CD14-positive monocyte (primary cell): ENCODE data around the gene RTL1. TPM values are rescaled to one million over a fixed set of nuclear protein-coding genes. Genes with fewer than 3 reads are reported as not detected.

ENCODE experiments used
- DNase-seq, 3 donors: peaks; one replicate each; pipeline ENCODE4 v3.0.0-alpha.2; 2011 to 2022
- H2AFZ ChIP-seq: 2 replicates; pipeline ENCODE4 v1.6.0; 2012; ENCODE audit warnings: mild to moderate bottlenecking, low read depth, low read length, inconsistent platforms; ENCODE audit not compliant: insufficient read depth, poor library complexity, severe bottlenecking
- H3K27ac ChIP-seq, 2 donors: 1 replicate in 1 of 2; 2 replicates in 1 of 2; pipeline ENCODE4 v1.5.1; 2012 to 2013; ENCODE audit warnings: low read length in 2 of 2, control low read depth in 1 of 2, inconsistent platforms in 1 of 2, low read depth in 1 of 2, mild to moderate bottlenecking in 1 of 2
- H3K27me3 ChIP-seq, 2 donors: one replicate each; pipeline versions ENCODE4 v1.6.0 to v1.6.1; 2011 to 2013; ENCODE audit warnings: low read length in 2 of 2; ENCODE audit not compliant: control insufficient read depth in 2 of 2, insufficient read depth in 2 of 2
- H3K36me3 ChIP-seq, 2 donors: replicated peaks in 1 of 2; 1 replicate in 1 of 2; 2 replicates in 1 of 2; pipeline versions ENCODE4 v1.5.1 to v1.6.1; 2012 to 2013; ENCODE audit warnings: low read length in 2 of 2, control low read depth in 1 of 2, inconsistent platforms in 1 of 2, mild to moderate bottlenecking in 1 of 2; ENCODE audit not compliant: insufficient read depth in 2 of 2, control insufficient read depth in 1 of 2
- H3K4me1 ChIP-seq, 2 donors: 1 replicate in 1 of 2; 2 replicates in 1 of 2; pipeline versions ENCODE4 v1.5.1 to v1.6.1; 2012 to 2013; ENCODE audit warnings: low read length in 2 of 2, control low read depth in 1 of 2, inconsistent platforms in 1 of 2, mild to moderate bottlenecking in 1 of 2, moderate library complexity in 1 of 2; ENCODE audit not compliant: insufficient read depth in 2 of 2, control insufficient read depth in 1 of 2
- H3K4me2 ChIP-seq: replicated peaks from 2 replicates; pipeline ENCODE3; 2012; ENCODE audit warnings: low read length, moderate library complexity, mild to moderate bottlenecking; ENCODE audit not compliant: poor library complexity, severe bottlenecking; ENCODE audit errors: extremely low read depth
- H3K4me3 ChIP-seq, 3 experiments: fragments of 200-600 bp in 1 of 3; sonication (generic) in 1 of 3; replicated peaks in 1 of 3; 1 replicate in 2 of 3; 2 replicates in 1 of 3; pipeline ENCODE4 v1.5.1; 2011 to 2013; ENCODE audit warnings: low read length in 3 of 3, mild to moderate bottlenecking in 3 of 3, control low read depth in 2 of 3, low read depth in 2 of 3, inconsistent platforms in 1 of 3, moderate library complexity in 1 of 3
- H3K79me2 ChIP-seq: 2 replicates; pipeline ENCODE4 v1.6.0; 2012; ENCODE audit warnings: mild to moderate bottlenecking, control low read depth, inconsistent platforms, low read length, moderate library complexity; ENCODE audit not compliant: insufficient read depth
- H3K9ac ChIP-seq: 2 replicates; pipeline ENCODE4 v1.6.0; 2017; ENCODE audit warnings: low read length, mild to moderate bottlenecking; ENCODE audit not compliant: insufficient read depth, poor library complexity, severe bottlenecking
- H3K9me3 ChIP-seq, 2 donors: replicated peaks in 1 of 2; 1 replicate in 1 of 2; 2 replicates in 1 of 2; pipeline versions ENCODE4 v1.5.1 to v1.6.1; 2012 to 2013; ENCODE audit warnings: low read length in 2 of 2, control low read depth in 1 of 2; ENCODE audit not compliant: control insufficient read depth in 1 of 2, insufficient read depth in 1 of 2
- H4K20me1 ChIP-seq: 2 replicates; pipeline ENCODE4 v1.6.0; 2012; ENCODE audit warnings: mild to moderate bottlenecking, low read length, control low read depth, moderate library complexity; ENCODE audit not compliant: insufficient read depth
- H3K27ac Mint-ChIP-seq, 7 donors: one replicate each; pipeline ENCODE4 v1.8.0; 2020; ENCODE audit warnings: mild to moderate bottlenecking in 7 of 7, mixed read lengths in 7 of 7, moderate library complexity in 6 of 7, inconsistent platforms in 2 of 7
- H3K27me3 Mint-ChIP-seq, 3 donors: one replicate each; pipeline ENCODE4 v1.8.0; 2021 to 2022; ENCODE audit warnings: low read depth in 3 of 3, mild to moderate bottlenecking in 3 of 3, mixed read lengths in 3 of 3, moderate library complexity in 3 of 3, inconsistent platforms in 1 of 3
- H3K36me3 Mint-ChIP-seq, 2 donors: one replicate each; pipeline ENCODE4 v1.8.0; 2020; ENCODE audit warnings: mixed read lengths in 2 of 2, inconsistent platforms in 1 of 2, mild to moderate bottlenecking in 1 of 2
- H3K4me1 Mint-ChIP-seq: one replicate; pipeline ENCODE4 v1.8.0; 2020; ENCODE audit warnings: mild to moderate bottlenecking, mixed read lengths
- H3K4me3 Mint-ChIP-seq, 2 donors: one replicate each; pipeline ENCODE4 v1.8.0; 2020; ENCODE audit warnings: mild to moderate bottlenecking in 2 of 2, mixed read lengths in 2 of 2, moderate library complexity in 1 of 2
- H3K9me3 Mint-ChIP-seq, 7 donors: one replicate each; pipeline ENCODE4 v1.8.0; 2020 to 2022; ENCODE audit warnings: mixed read lengths in 7 of 7, mild to moderate bottlenecking in 6 of 7, moderate library complexity in 6 of 7, inconsistent platforms in 2 of 7
- CTCF ChIP-seq: fragments of 200-600 bp; IDR thresholded peaks from one replicate; pipeline ENCODE4 v1.8.0; 2022; ENCODE audit warnings: antibody characterized with exemption, mild to moderate bottlenecking
- WGBS: methylation state at CpG from one replicate; pipeline ENCODE4 v1.1.5; 2013; ENCODE audit warnings: missing lambda C conversion rate; ENCODE audit not compliant: insufficient coverage; 5-methylcytosine and 5-hydroxymethylcytosine counted together
- intact Hi-C, 2 donors: fragments of 100-400 bp; cut with micrococcal nuclease; formaldehyde crosslinking; loops; one replicate each; pipeline versions ENCODE4 v1.15.0 to v1.15.1; 2023
- polyA plus RNA-seq, 3 donors: library from polyadenylated mRNA; depleted of rRNA in 1 of 3; unstranded in 2 of 3; stranded (reverse) in 1 of 3; fragments of 300-500 nt in 2 of 3; fragments of >200 nt in 1 of 3; fragmentation: Illumina TruSeq in 2 of 3; gene quantifications; 1 replicate in 2 of 3; 2 replicates in 1 of 3; pipeline ENCODE4 v1.2.3, GENCODE V29; 2012 to 2021

Gene RTL1
- polyA plus RNA-seq, 3 donors: not detected

- no peak overlapping the region for H3K27ac Mint-ChIP-seq
- Histone ChIP-seq H3K27ac (no peak overlapping the region), H3K9me3 (peaks cover 9 to 27% of the 10 kb centered on the region in 2 donors), H3K4me3 (no peak overlapping the region), H3K36me3 (no peaks in the 10 kb centered on the region), H2AFZ (no peak overlapping the region), H3K79me2 (no peaks in the 10 kb centered on the region), H3K4me2 (no peak overlapping the region), H4K20me1 (no peaks in the 10 kb centered on the region), H3K27me3 (no peaks in the 10 kb centered on the region), H3K9ac (no peak overlapping the region), H3K4me1 (no peaks in the 10 kb centered on the region)
- no peak overlapping the region for H3K4me3 Mint-ChIP-seq
- 91% methylated on average over 10 of the region's 11 CpGs for WGBS
- intact Hi-C loops: no loop called here
- DNase-seq: no peak
- peaks cover 13 to 26% (median 18%) of the 10 kb centered on the region in 7 donors for H3K9me3 Mint-ChIP-seq
- H3K4me1 Mint-ChIP-seq: no peaks in the 10 kb centered on the region
- TF ChIP-seq CTCF: no peak
- no peaks in the 10 kb centered on the region for H3K36me3 Mint-ChIP-seq
- H3K27me3 Mint-ChIP-seq: peaks cover 0 to 2% (median 1%) of the 10 kb centered on the region in 3 donors
Measured at GRCh38 chr14:100878271-100879146, 25.0 kb downstream of the RTL1 start.

- Mint-ChIP-seq H3K4me1 (peaks cover 6% of the 10 kb centered on the region), H3K9me3 (peaks cover 0 to 6% (median 2%) of the 10 kb centered on the region in 7 donors), H3K27me3 (peaks cover 0 to 2% (median 2%) of the 10 kb centered on the region in 3 donors), H3K4me3 (no peak overlapping the region), H3K36me3 (no peaks in the 10 kb centered on the region), H3K27ac (no peak overlapping the region)
- WGBS: 90% methylated on average over 11 of the region's 17 CpGs
- Histone ChIP-seq H3K36me3 (no peaks in the 10 kb centered on the region), H3K9ac (no peak overlapping the region), H3K4me2 (no peak overlapping the region), H3K4me3 (no peak overlapping the region), H3K79me2 (no peaks in the 10 kb centered on the region), H3K27ac (no peak overlapping the region), H3K9me3 (peaks cover 0 to 2% of the 10 kb centered on the region in 2 donors), H2AFZ (no peak overlapping the region), H3K27me3 (no peaks in the 10 kb centered on the region), H3K4me1 (no peaks in the 10 kb centered on the region), H4K20me1 (no peaks in the 10 kb centered on the region)
- DNase-seq: no peak
- TF ChIP-seq CTCF: no peak
- intact Hi-C loops: no loop called here
Measured at GRCh38 chr14:100875861-100876590, 27.5 kb downstream of the RTL1 start.
